ENCODE data around the gene XCL1. TPM values are rescaled to one million over a fixed set of nuclear protein-coding genes. Genes with fewer than 3 reads are reported as not detected.
"Not testable (repeated sequence)": the region's sequence is repeated elsewhere in the genome, so short reads cannot be mapped to it uniquely, and the experiment has no call there.

Gene XCL1
- polyA plus RNA-seq, 3 donors = 0.07 TPM; not detected in 2

DNA sequence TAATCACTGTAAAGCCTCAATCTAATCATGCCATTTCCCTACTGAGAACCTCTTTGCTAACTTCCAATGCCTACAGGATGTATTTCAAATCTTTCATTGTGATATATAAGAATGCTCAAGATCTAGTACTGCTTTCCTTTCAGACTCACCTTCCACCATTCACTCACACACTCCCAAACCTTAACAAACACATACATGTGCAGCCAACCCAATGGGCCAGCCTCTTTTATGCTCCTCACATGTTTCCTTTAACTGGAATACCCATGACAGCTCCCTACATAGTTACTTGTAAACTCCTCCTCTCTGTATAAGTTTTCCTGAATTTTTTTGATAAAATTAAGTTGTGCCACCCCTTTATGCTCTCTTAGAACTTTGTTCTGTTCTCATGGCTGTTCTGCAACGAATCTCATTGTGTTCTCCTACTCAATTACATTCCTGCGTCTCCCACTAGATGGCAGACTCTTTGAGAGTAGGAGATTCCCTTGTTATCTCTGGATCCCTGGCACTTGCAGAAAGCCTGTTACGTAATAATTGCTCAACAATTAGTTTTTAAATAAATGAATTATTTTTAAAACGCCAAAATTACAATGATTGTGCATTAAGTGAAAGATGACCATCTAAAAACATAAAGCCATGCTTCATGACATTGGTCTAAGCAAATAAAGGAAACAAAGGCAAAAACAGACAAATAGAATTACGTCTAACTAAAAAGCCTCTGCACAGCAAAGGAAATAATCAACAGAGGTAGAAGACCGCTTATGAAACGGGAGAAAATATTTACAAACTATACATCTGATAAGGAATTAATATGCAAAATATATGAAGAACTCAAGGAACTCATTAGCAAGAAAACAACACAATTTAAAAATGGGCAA is 30.5 kb upstream of the XCL1 start:
- Mint-ChIP-seq H3K4me1 (peaks cover 12% of the 10 kb centered on the region), H3K27ac (peak overlapping the region in 2 of 7 donors; percentile 68)

DNA sequence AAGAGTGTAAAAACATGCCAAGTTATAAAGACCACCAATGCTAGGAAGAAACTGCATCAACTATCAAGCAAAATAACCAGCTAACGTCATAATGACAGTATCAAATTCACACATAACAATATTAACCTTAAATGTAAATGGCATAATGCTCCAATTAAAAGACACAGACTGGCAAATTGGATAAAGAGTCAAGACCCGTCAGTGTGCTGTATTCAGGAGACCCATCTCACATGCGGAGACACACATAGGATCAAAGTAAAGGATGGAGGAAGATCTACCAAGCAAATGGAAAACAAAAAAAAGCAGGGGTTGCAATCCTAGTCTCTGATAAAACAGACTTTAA is 29.9 kb upstream of the XCL1 start:
- DNase-seq; H3K36me3 Mint-ChIP-seq; intact Hi-C loops (cut with micrococcal nuclease); H3K79me2 ChIP-seq (ENCODE audit: insufficient read depth, low read length); H3K4me1 ChIP-seq (ENCODE audit: control insufficient read depth in 1 of 2, insufficient read depth in 2 of 2, low read length in 2 of 2); H2AFZ ChIP-seq (ENCODE audit: insufficient read depth, low read depth, low read length, poor library complexity, severe bottlenecking); H3K27me3 ChIP-seq (ENCODE audit: control insufficient read depth in 2 of 2, insufficient read depth in 2 of 2, low read length in 2 of 2); H4K20me1 ChIP-seq (ENCODE audit: insufficient read depth, low read length); H3K4me3 ChIP-seq (replicated peaks in 1 of 3; ENCODE audit: low read depth in 2 of 3, low read length in 3 of 3); H3K9me3 ChIP-seq (replicated peaks in 1 of 2; ENCODE audit: control insufficient read depth in 1 of 2, insufficient read depth in 1 of 2, low read length in 2 of 2); H3K9ac ChIP-seq (ENCODE audit: insufficient read depth, low read length, poor library complexity, severe bottlenecking); H3K27ac Mint-ChIP-seq; H3K36me3 ChIP-seq (replicated peaks in 1 of 2; ENCODE audit: control insufficient read depth in 1 of 2, insufficient read depth in 2 of 2, low read length in 2 of 2); H3K27me3 Mint-ChIP-seq (ENCODE audit: low read depth in 3 of 3); H3K27ac ChIP-seq (ENCODE audit: low read depth in 1 of 2, low read length in 2 of 2); H3K4me2 ChIP-seq (replicated peaks; ENCODE audit: extremely low read depth, low read length, poor library complexity, severe bottlenecking); H3K4me3 Mint-ChIP-seq: not testable (repeated sequence)
- Mint-ChIP-seq H3K9me3 (peaks cover 2 to 20% (median 7%) of the 10 kb centered on the region in 7 donors), H3K4me1 (peaks cover 12% of the 10 kb centered on the region)
- WGBS (ENCODE audit: insufficient coverage) = no CpG with 5 or more reads among the region's 3 CpGs

More for the DNA sequence above, 30.5 kb upstream of the XCL1 start:
- H3K79me2 ChIP-seq (ENCODE audit: insufficient read depth, low read length); H3K4me3 Mint-ChIP-seq; H3K9me3 ChIP-seq (replicated peaks in 1 of 2; ENCODE audit: control insufficient read depth in 1 of 2, insufficient read depth in 1 of 2, low read length in 2 of 2); H3K4me3 ChIP-seq (replicated peaks in 1 of 3; ENCODE audit: low read depth in 2 of 3, low read length in 3 of 3); H3K27me3 Mint-ChIP-seq (ENCODE audit: low read depth in 3 of 3); H3K27me3 ChIP-seq (ENCODE audit: control insufficient read depth in 2 of 2, insufficient read depth in 2 of 2, low read length in 2 of 2); H2AFZ ChIP-seq (ENCODE audit: insufficient read depth, low read depth, low read length, poor library complexity, severe bottlenecking); H4K20me1 ChIP-seq (ENCODE audit: insufficient read depth, low read length); H3K4me1 ChIP-seq (ENCODE audit: control insufficient read depth in 1 of 2, insufficient read depth in 2 of 2, low read length in 2 of 2); intact Hi-C loops (cut with micrococcal nuclease); H3K9ac ChIP-seq (ENCODE audit: insufficient read depth, low read length, poor library complexity, severe bottlenecking); H3K36me3 Mint-ChIP-seq; H3K27ac ChIP-seq (ENCODE audit: low read depth in 1 of 2, low read length in 2 of 2); H3K36me3 ChIP-seq (replicated peaks in 1 of 2; ENCODE audit: control insufficient read depth in 1 of 2, insufficient read depth in 2 of 2, low read length in 2 of 2); H3K4me2 ChIP-seq (replicated peaks; ENCODE audit: extremely low read depth, low read length, poor library complexity, severe bottlenecking): not testable (repeated sequence)
- peak in 2 of 3 donors; percentile 42 to 43 for DNase-seq
- peak; percentile 57 for TF ChIP-seq CTCF (IDR thresholded peaks at IDR 0.05)
- no CpG with 5 or more reads among the region's 7 CpGs for WGBS (ENCODE audit: insufficient coverage)
- peaks cover 3 to 20% (median 7%) of the 10 kb centered on the region in 7 donors for H3K9me3 Mint-ChIP-seq
